ENCODE measurements around the gene TSPAN4.

DNA sequence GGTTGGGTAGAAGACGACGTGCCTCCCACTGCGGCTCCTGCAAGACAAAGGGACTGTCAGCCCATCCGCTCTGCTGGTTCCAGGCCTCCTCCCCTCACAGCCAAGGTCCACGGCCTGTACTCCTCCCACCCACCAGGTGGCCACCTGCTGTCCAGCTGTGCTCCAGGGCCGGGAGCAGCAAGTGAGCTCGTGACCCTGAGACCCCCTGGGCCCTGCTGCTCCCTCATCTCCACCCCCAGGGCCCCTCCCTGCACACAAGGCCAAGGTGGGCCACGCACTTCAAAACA is 27.4 kb downstream of the TSPAN4 start:
- TF ChIP-seq, protein P1, sequence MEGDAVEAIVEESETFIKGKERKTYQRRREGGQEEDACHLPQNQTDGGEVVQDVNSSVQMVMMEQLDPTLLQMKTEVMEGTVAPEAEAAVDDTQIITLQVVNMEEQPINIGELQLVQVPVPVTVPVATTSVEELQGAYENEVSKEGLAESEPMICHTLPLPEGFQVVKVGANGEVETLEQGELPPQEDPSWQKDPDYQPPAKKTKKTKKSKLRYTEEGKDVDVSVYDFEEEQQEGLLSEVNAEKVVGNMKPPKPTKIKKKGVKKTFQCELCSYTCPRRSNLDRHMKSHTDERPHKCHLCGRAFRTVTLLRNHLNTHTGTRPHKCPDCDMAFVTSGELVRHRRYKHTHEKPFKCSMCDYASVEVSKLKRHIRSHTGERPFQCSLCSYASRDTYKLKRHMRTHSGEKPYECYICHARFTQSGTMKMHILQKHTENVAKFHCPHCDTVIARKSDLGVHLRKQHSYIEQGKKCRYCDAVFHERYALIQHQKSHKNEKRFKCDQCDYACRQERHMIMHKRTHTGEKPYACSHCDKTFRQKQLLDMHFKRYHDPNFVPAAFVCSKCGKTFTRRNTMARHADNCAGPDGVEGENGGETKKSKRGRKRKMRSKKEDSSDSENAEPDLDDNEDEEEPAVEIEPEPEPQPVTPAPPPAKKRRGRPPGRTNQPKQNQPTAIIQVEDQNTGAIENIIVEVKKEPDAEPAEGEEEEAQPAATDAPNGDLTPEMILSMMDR (IDR thresholded peaks at IDR 0.05): no peak
- TF ChIP-seq POLR2A (IDR thresholded peaks at IDR 0.05): no peak

Measured in lower leg skin (tissue), 3 donors.